Thyroid gland (tissue), 4 donors: ENCODE measurements around the gene SARNP. TPM values are rescaled to one million over a fixed set of nuclear protein-coding genes. Genes with fewer than 3 reads are reported as not detected.

Experiments used
- DNase-seq, 2 donors: peaks; one replicate each; pipeline ENCODE4 v3.0.0-alpha.2; 2019
- H3K27ac ChIP-seq, 3 donors: fragments of 200-600 bp; sonication (generic); 1 replicate in 2 of 3; 2 replicates in 1 of 3; pipeline ENCODE4 v1.5.1; 2016 to 2019; ENCODE audit warnings: mild to moderate bottlenecking in 1 of 3, moderate library complexity in 1 of 3
- H3K27me3 ChIP-seq: fragments of 200-600 bp; sonication (generic); one replicate; pipeline ENCODE4 v1.5.1; 2019
- H3K36me3 ChIP-seq, 2 donors: fragments of 200-600 bp; sonication (generic); one replicate each; pipeline ENCODE4 v1.5.1; 2016 to 2019
- H3K4me1 ChIP-seq, 2 donors: fragments of 200-600 bp; sonication (generic); one replicate each; pipeline ENCODE4 v1.5.1; 2017 to 2019
- H3K4me3 ChIP-seq, 3 donors: fragments of 200-600 bp; sonication (generic); replicated peaks in 1 of 3; 1 replicate in 2 of 3; 2 replicates in 1 of 3; pipeline ENCODE4 v1.5.1; 2016; ENCODE audit warnings: mild to moderate bottlenecking in 1 of 3
- H3K9me3 ChIP-seq: fragments of 200-600 bp; sonication (generic); one replicate; pipeline ENCODE4 v1.5.1; 2017
- CTCF ChIP-seq, 6 experiments: fragments of 200-600 bp in 3 of 6; fragments of 450-650 bp in 3 of 6; sonication (generic) in 3 of 6; IDR thresholded peaks; one replicate each; pipeline ENCODE4 v1.5.1; 2016 to 2019; ENCODE audit warnings: antibody characterized with exemption in 6 of 6, mild to moderate bottlenecking in 2 of 6, inconsistent platforms in 1 of 6, moderate library complexity in 1 of 6
- POLR2A ChIP-seq, 2 donors: fragments of 450-650 bp; IDR thresholded peaks; one replicate each; pipeline ENCODE4 v1.6.1; 2017; ENCODE audit warnings: antibody characterized with exemption in 2 of 2, mild to moderate bottlenecking in 2 of 2, moderate library complexity in 1 of 2
- WGBS, 2 donors: methylation state at CpG; one replicate each; pipeline ENCODE4 v1.1.5; 2017; 5-methylcytosine and 5-hydroxymethylcytosine counted together
- intact Hi-C: fragments of 100-400 bp; cut with DNase I; formaldehyde crosslinking; loops from one replicate; pipeline ENCODE4 v1.15.1; 2023
- total RNA-seq, 4 donors: library from RNA; depleted of rRNA; stranded (reverse); fragments of >200 nt; gene quantifications; one replicate each; pipeline ENCODE4 v1.2.3, GENCODE V29; 2016

SARNP gene
- total RNA-seq, 4 donors from 2014 or later, result 33.6 to 61.0 (median 52.3) TPM

GRCh38 chr12:55713721-55714120 is 103.8 kb downstream of the SARNP start:
- 86% methylated on average over 2 of the region's 2 CpGs for WGBS, 2 donors
- H3K27ac ChIP-seq, result no peak overlapping the region
- intact Hi-C loops, result no loop called here

GRCh38 chr12:55712700-55713415 is 104.7 kb downstream of the SARNP start:
- WGBS, 2 donors, result 38 to 64% methylated on average over 1 of the region's 1 CpG
- H3K27ac ChIP-seq, result no peak overlapping the region
- no peaks in the 10 kb centered on the region for H3K36me3 ChIP-seq
- intact Hi-C loops, result no loop called here
- no peak for DNase-seq
- H3K27me3 ChIP-seq, result no peaks in the 10 kb centered on the region
- no peaks in the 10 kb centered on the region for H3K9me3 ChIP-seq
- no peak overlapping the region for H3K4me3 ChIP-seq
- peaks cover 25 to 28% of the 10 kb centered on the region in 2 donors for H3K4me1 ChIP-seq
- TF ChIP-seq CTCF (IDR thresholded peaks at IDR 0.05), result no peak
- TF ChIP-seq POLR2A (IDR thresholded peaks at IDR 0.05), result no peak

More at GRCh38 chr12:55713721-55714120, 103.8 kb downstream of the SARNP start:
- DNase-seq, result no peak
- no peak overlapping the region for H3K4me3 ChIP-seq
- no peaks in the 10 kb centered on the region for H3K36me3 ChIP-seq
- TF ChIP-seq CTCF (IDR thresholded peaks at IDR 0.05) (no peak), POLR2A (IDR thresholded peaks at IDR 0.05) (no peak)
- H3K4me1 ChIP-seq, result peaks cover 23 to 27% of the 10 kb centered on the region in 2 donors
- H3K9me3 ChIP-seq, result no peaks in the 10 kb centered on the region
- no peaks in the 10 kb centered on the region for H3K27me3 ChIP-seq

GRCh38 chr12:55711786-55712553 is 105.6 kb downstream of the SARNP start:
- Histone ChIP-seq H3K36me3 (no peaks in the 10 kb centered on the region), H3K27me3 (no peaks in the 10 kb centered on the region), H3K27ac (no peak overlapping the region), H3K9me3 (no peaks in the 10 kb centered on the region), H3K4me1 (peaks cover 19 to 26% of the 10 kb centered on the region in 2 donors), H3K4me3 (no peak overlapping the region)
- TF ChIP-seq POLR2A (IDR thresholded peaks at IDR 0.05) (no peak), CTCF (IDR thresholded peaks at IDR 0.05) (no peak)
- no peak for DNase-seq
- intact Hi-C loops, result no loop called here
- 37 to 46% methylated on average over 4 of the region's 4 CpGs for WGBS, 2 donors

DNA sequence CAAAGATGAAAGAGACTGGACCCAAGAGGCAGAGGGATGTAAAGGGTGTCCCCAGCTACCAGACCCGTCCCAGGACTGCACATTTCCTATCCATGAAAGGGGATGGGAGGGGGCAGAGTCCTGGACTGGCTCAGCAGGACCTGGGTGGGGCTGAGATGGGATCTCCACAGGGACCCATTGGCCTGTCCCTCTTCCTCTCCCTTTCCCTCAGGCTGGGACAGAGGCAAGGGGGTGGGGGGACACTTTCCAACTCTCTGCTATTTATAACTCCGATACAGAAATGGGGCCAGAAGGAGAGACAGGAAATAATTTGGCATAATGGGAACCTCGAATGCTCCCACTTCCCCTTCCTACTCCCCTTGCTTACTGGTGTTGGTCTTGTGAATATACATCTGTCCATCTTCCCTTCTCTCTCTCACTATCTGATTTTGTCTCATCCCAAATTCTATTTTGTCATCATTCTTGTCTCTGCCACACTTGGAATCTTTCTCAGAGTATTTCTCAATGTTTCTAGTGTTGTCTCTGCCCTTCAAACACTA is 108.8 kb downstream of the SARNP start:
- no peak for DNase-seq
- 37 to 38% methylated on average over 3 of the region's 3 CpGs for WGBS, 2 donors
- Histone ChIP-seq H3K27ac (no peak overlapping the region), H3K27me3 (no peaks in the 10 kb centered on the region), H3K4me1 (peaks cover 9 to 15% of the 10 kb centered on the region in 2 donors), H3K9me3 (no peaks in the 10 kb centered on the region), H3K4me3 (no peak overlapping the region), H3K36me3 (no peaks in the 10 kb centered on the region)
- intact Hi-C loops, result no loop called here
- TF ChIP-seq POLR2A (IDR thresholded peaks at IDR 0.05), result no peak
- no peak for TF ChIP-seq CTCF (IDR thresholded peaks at IDR 0.05)
